Kasumi-1 (cell line): ENCODE results near the gene LCLAT1.
"Not testable (repeated sequence)": the region's sequence is repeated elsewhere in the genome, so short reads cannot be mapped to it uniquely, and the experiment has no call there.

ENCODE experiments used
- DNase-seq, 2 experiments: peaks; one replicate each; lab custom pipeline; 2025; lab: John Stamatoyannopoulos, UW

The LCLAT1 gene

DNA sequence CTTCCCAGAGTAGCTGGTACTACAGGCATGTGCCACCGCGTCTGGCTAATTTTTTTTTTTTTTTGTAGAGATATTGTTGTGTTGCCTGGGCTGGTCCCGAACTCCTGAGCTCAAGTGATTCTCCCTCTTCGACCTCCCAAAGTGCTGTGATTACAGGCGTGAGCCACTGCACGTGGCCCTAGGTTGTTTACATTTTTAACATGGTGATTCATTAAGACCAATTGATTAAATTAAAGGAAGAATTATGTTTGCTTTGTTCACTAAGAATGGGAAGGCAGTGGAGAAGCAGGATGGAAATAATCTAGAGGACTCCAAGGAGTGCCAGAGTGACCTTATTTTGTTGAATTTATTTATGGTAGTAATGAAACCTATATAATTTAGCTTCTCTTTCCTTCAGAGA, 7.5 kb downstream of the LCLAT1 start:
- no peak for DNase-seq

GRCh38 chr2:30455114-30455738, 8.2 kb downstream of the LCLAT1 start:
- no peak for DNase-seq

DNA sequence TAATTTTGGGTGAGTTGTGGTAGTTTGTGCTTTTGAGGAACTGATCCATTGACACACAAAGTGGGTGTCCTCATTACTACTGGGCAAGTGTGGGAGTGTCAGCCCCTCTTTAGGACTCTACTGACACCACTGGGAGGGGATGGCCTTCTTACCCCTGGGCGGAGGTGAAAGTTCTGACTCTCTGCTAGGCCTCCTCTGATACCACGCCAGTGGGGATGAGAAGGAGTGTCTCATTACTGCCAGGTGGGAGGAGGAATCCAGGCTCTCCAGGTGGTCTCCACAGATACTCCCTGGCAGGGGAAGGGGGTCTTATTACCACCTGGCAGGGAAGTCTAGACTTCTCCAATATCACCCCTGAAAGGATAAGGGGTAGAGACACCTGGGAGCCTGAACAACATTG, 9.1 kb downstream of the LCLAT1 start:
- DNase-seq: no peak

- no peak for DNase-seq
Observed at GRCh38 chr2:30456579-30456978, 9.5 kb downstream of the LCLAT1 start.

DNA sequence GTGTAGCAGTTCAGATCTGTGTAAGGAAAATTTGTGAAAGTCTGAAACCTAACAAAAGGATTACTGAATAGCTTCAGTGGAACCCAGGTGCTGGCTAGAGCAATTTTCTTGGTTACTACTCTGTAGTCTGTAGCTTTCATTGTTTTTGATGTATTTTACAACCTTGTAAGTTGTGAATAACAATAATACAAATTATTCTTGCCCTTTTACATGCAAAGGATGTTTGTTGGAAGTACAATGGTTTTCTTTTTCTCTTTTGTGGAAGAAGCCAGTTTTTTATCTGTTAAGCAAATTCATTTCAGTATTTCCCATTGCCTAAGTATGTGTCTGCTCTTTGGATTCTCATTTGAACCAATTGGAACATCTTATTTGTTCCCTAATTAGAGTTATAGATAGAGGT, 10.2 kb downstream of the LCLAT1 start:
- no peak for DNase-seq

DNA sequence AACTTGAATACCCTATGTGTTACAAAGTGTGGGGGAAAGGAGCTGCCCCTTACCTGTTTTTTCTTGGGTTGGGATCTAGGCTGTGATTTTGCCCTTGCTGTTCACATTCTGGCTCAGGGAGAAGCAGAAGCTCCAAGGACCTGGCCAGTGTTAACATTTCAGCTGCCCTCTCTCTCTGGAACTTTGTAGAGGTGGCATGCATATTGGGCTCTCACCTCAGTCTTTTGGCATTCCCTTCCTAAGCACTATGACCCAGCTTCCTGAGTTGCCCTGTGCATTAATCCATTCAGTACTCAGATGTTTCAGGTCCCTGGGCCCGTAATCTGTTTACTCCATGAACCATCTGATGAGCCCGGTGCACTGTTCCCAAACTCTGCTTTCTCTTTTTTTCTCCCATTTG, 12.1 kb downstream of the LCLAT1 start:
- no peak for DNase-seq

DNA sequence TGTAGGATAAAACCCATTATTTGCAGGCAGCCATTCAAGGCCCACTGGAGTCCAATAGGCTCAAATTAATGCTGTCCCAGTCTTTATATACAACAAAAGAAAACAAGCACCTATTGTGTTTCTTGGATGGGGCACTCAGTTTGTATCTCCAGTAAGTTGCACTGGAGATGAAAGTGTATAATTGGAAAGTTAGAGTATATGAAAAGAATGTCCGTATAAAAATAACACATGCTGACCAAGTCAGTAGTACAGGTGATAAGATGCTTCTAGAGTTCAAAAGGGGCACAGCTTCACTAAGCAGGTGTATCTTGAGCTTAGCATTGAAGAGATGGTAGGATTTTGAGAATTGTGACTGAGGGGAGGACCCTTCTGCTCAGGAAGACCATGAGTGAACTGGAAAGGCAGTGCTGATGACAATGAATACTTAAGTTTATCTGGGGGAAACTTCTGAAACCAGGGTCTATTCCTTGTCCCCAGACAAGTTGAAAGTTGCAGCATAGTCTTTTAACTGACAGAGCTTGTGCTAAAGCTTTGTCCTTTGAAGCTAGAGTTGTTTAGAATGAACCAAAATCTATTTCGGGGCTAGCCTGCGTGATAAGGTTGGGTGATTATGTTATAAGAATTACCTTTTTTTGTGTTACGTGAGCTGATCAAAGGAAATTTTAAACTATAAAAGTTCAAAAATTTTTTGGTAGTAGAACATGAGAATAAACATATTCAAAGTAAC, 15.2 kb downstream of the LCLAT1 start:
- no peak for DNase-seq

GRCh38 chr2:30463535-30463934, 16.5 kb downstream of the LCLAT1 start:
- DNase-seq: no peak

GRCh38 chr2:30464544-30465170, 17.6 kb downstream of the LCLAT1 start:
- DNase-seq: no peak

GRCh38 chr2:30465171-30465545, 18.1 kb downstream of the LCLAT1 start:
- peak in 1 of 2 experiments; percentile 2 for DNase-seq

GRCh38 chr2:30466216-30466615, 19.2 kb downstream of the LCLAT1 start:
- DNase-seq: no peak

GRCh38 chr2:30467062-30467826, 20.2 kb downstream of the LCLAT1 start:
- DNase-seq: not testable (repeated sequence)

- no peak for DNase-seq
Observed at GRCh38 chr2:30470426-30470825, 23.4 kb downstream of the LCLAT1 start.

GRCh38 chr2:30472326-30472725, 25.3 kb downstream of the LCLAT1 start:
- DNase-seq: peak; percentile 30 to 41

- DNase-seq: no peak
Observed at GRCh38 chr2:30475542-30475941, 28.5 kb downstream of the LCLAT1 start.

DNA sequence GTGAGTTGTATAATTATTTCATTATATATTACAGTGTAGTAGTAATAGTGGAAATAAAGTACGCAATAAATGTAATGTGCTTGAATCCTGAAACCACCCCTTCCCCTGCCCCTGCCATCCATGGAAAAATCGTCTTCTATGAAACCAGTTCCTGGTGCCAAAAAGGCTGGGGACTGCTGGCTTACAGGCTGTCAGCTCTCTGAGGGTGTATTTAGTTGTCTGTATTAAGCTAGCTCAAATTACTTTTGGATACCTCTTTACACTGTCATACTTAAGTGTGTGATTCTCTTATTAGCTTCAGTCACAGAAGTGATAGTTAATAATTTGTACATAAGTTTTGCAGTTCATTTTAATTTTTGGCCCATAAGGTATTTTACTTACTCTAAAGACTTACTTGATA, 29.6 kb downstream of the LCLAT1 start:
- DNase-seq: no peak

DNA sequence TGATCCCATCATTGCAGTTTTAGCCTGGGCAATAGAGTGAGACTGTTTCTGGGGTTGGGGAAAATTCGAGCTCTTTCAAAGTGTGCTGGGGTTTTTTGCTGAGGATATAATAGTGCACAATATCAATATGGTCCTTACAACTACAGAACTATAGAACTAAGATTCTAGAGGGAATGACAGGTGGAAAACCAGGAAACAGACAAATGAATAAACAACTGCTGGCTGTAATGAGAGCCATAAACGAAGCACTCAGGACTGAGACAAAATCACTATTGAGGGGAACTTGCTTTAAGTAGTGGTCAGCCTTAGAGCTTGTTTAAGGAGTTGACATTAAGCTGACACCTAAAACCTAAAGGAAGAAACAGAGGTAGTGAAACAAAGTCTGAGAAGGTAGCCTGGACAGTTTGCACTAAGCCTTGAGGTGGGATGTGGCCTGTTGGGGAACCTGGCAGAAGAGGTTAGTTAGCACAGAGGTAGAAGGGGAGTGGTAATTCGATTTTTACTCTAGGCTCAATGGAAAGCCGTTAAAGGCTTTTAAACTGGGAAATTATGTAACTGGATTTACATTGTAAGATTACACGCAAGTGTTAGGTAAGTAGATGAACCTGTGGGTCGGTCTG, 33.8 kb downstream of the LCLAT1 start:
- DNase-seq: no peak

DNA sequence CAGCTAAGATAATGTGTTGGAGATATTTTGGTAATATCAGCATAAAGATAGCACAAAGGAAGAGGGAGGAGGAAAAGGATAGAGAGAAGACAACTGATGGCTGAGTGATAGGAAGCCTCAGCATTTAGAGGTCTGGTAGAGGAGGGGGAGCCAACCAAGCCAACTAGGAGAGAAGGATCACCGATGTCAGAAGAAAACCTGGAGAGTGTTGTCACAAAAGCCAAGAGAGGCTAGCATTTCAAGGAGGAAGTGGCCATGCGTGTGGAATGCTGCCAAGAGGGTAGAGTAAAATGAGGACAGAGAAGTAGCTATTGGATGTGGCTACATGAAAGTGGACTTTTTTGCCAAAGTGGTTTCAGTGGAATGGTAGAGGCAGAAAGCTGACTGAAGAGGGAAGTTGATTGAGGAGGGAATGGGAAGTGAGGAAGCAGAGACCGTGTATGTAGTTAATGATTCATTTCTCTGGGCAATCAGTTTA, 34.3 kb downstream of the LCLAT1 start:
- peak; percentile 74 to 75 for DNase-seq

GRCh38 chr2:30482011-30482410, 35.0 kb downstream of the LCLAT1 start:
- DNase-seq: no peak

DNA sequence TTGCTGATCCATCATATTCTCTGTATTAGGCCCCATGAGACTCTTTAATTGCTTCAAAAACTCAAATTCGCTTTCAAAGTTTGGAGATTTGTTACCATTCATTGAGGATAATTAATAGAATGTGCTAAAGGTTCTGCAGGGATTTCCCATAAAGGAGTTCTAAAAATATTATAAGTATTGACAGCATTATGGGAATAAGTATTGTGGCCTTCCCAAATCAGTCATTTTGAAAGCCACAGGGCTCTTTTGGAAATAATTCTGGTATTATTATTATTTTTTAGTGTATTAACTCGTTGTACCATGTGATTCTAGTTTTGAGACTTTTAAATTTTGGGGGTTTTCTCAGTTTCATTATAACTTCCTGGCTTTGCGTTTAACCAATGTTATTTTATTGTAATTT, 37.1 kb downstream of the LCLAT1 start:
- DNase-seq: no peak

DNA sequence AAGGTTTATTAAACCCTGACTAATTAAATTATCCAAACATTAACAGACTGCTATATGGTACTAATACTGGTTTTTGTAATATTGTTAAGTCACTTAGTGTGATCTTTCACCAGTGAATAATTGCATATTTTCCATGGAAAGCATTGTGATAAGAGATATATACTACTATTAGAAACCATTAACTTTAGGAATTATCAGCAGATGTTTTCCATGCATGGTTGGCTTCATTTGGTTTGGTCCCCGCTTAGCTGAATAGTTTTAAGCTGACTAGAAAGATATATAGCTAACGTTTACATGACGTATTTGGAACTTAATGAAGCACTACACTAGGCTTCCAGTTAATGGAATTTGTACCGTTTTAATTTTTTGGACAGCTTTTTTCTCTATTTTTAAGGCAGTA, 37.9 kb downstream of the LCLAT1 start:
- DNase-seq: no peak

DNA sequence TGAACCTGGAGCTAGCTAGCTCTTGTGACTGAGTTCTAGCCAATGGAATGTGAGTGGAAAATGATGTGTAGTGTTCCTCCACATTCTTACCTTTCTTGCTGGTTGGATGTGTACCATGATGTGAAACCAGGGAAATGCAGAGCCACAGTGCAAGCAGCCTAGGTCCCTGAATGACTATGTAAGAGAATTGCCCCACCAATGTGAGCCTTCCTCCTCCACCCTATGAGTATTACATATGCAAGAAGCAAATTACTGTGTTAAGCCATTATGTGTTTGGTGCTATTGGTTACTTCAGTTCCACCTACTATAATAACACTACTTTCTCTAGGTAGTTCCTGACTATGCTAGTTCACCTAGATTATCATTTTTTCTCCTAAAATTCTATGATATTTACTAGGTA, 39.6 kb downstream of the LCLAT1 start:
- DNase-seq: no peak
